Kidney (tissue), 14 donors: ENCODE data around the gene NUDT3. TPM values are rescaled to one million over a fixed set of nuclear protein-coding genes. Genes with fewer than 3 reads are reported as not detected.
"Not testable (repeated sequence)": the region's sequence is repeated elsewhere in the genome, so short reads cannot be mapped to it uniquely, and the experiment has no call there.

Experiments used
- DNase-seq, 5 donors: peaks; one replicate each; pipeline ENCODE4 v3.0.0-alpha.2; 2013 to 2020
- FAIRE-seq: peaks from 2 replicates; lab custom pipeline; 2012; peaks lifted over from hg19 to GRCh38; lab: Jason Lieb, UNC
- H3K27ac ChIP-seq, 2 donors: one replicate each; pipeline ENCODE4 v1.7.0; 2013; ENCODE audit warnings: low read depth in 2 of 2, low read length in 2 of 2, inconsistent platforms in 1 of 2
- H3K27me3 ChIP-seq: one replicate; pipeline ENCODE4 v1.7.1; 2013; ENCODE audit warnings: low read length, inconsistent platforms; ENCODE audit not compliant: control insufficient read depth, insufficient read depth
- H3K36me3 ChIP-seq, 3 donors: one replicate each; pipeline versions ENCODE4 v1.7.0 to v1.7.1; 2013; ENCODE audit warnings: low read length in 3 of 3, control low read depth in 1 of 3, inconsistent platforms in 1 of 3; ENCODE audit not compliant: insufficient read depth in 3 of 3, control insufficient read depth in 2 of 3
- H3K4me1 ChIP-seq, 3 donors: one replicate each; pipeline versions ENCODE4 v1.7.0 to v1.7.1; 2013; ENCODE audit warnings: low read length in 3 of 3, inconsistent platforms in 1 of 3, low read depth in 1 of 3; ENCODE audit not compliant: control insufficient read depth in 2 of 3, insufficient read depth in 2 of 3
- H3K4me3 ChIP-seq, 3 donors: one replicate each; pipeline versions ENCODE4 v1.7.0 to v1.8.1; 2013; ENCODE audit warnings: low read length in 3 of 3, control low read depth in 1 of 3, inconsistent platforms in 1 of 3
- H3K9ac ChIP-seq, 3 donors: one replicate each; pipeline versions ENCODE4 v1.7.0 to v1.7.1; 2013; ENCODE audit warnings: low read length in 3 of 3, control low read depth in 1 of 3, inconsistent platforms in 1 of 3
- H3K9me3 ChIP-seq, 3 donors: one replicate each; pipeline versions ENCODE4 v1.7.0 to v1.7.1; 2013; ENCODE audit warnings: low read length in 3 of 3, control low read depth in 1 of 3, inconsistent platforms in 1 of 3; ENCODE audit not compliant: control insufficient read depth in 2 of 3, insufficient read depth in 1 of 3
- CTCF ChIP-seq: IDR thresholded peaks from 3 replicates; pipeline ENCODE4 v1.5.1; 2012; ENCODE audit warnings: mild to moderate bottlenecking, moderate library complexity, borderline replicate concordance; ENCODE audit not compliant: insufficient read depth; ENCODE audit errors: extremely low read depth
- intact Hi-C: fragments of 100-400 bp; cut with DNase I; formaldehyde crosslinking; loops from one replicate; pipeline ENCODE4 v1.11.1; 2022
- polyA plus RNA-seq: library from polyadenylated mRNA; stranded (reverse); fragments of 350-450 nt; fragmentation: Illumina TruSeq; extraction: RNeasy Lipid Tissue Mini Kit (QIAGEN cat#74804); gene quantifications from one replicate; pipeline ENCODE4 v1.2.3, GENCODE V29; 2014; ENCODE audit warnings: low read depth, low replicate concordance; ENCODE audit not compliant: insufficient read depth
- total RNA-seq: library from RNA; stranded (reverse); fragmentation: NEBNext Ultra II Directional; extraction: Animal tissue kit (Norgen Biotek cat#: 25700); gene quantifications from one replicate; pipeline ENCODE4 v1.2.1, GENCODE V29; 2021
- donor health status: control.
- donor health status: control.
- donor health status: control.
- donor health status: control.
- donor health status: control.
- donor health status: DM: yes; HTN: yes; CAD: no.
- donor health status: Normal renal cell carcinoma (clear cell type).

Gene NUDT3
- total and polyA plus RNA-seq, 2 donors from 2014 or later: 17.7 to 53.8 TPM

- no peak overlapping the region for H3K27ac ChIP-seq
- intact Hi-C loops: no loop called here
- DNase-seq (no peak), FAIRE-seq (no peak)
- TF ChIP-seq CTCF: no peak
- no peaks in the 10 kb centered on the region for H3K36me3 ChIP-seq
- H3K4me1 ChIP-seq: peaks cover 0 to 4% (median 0%) of the 10 kb centered on the region in 3 donors
- no peaks in the 10 kb centered on the region for H3K27me3 ChIP-seq
- H3K4me3 ChIP-seq: no peak overlapping the region
- no peak overlapping the region for H3K9ac ChIP-seq
- H3K9me3 ChIP-seq: no peaks in the 10 kb centered on the region
These were observed 18.0 kb downstream of the NUDT3 start for GRCh38 chr6:34374508-34374907.

GRCh38 chr6:34374069-34374468, 18.4 kb downstream of the NUDT3 start:
- no peaks in the 10 kb centered on the region for H3K27me3 ChIP-seq
- peaks cover 0 to 4% (median 0%) of the 10 kb centered on the region in 3 donors for H3K4me1 ChIP-seq
- intact Hi-C loops: no loop called here
- no peak for TF ChIP-seq CTCF
- FAIRE-seq: no peak
- DNase-seq: no peak
- no peak overlapping the region for H3K4me3 ChIP-seq
- H3K27ac ChIP-seq: no peak overlapping the region
- no peaks in the 10 kb centered on the region for H3K9me3 ChIP-seq
- no peaks in the 10 kb centered on the region for H3K36me3 ChIP-seq
- no peak overlapping the region for H3K9ac ChIP-seq

- intact Hi-C loops: no loop called here
- Histone ChIP-seq H3K27me3 (no peaks in the 10 kb centered on the region), H3K4me3 (no peak overlapping the region), H3K4me1 (peaks cover 0 to 4% (median 0%) of the 10 kb centered on the region in 3 donors), H3K9me3 (no peaks in the 10 kb centered on the region), H3K9ac (no peak overlapping the region), H3K27ac (no peak overlapping the region), H3K36me3 (no peaks in the 10 kb centered on the region)
- FAIRE-seq: no peak
- no peak for DNase-seq
- no peak for TF ChIP-seq CTCF
These were observed 19.0 kb downstream of the NUDT3 start for GRCh38 chr6:34373511-34373910.

GRCh38 chr6:34371865-34372264, 20.6 kb downstream of the NUDT3 start:
- H3K36me3 ChIP-seq, H3K9ac ChIP-seq, FAIRE-seq, H3K4me3 ChIP-seq, H3K27ac ChIP-seq, intact Hi-C loops, H3K9me3 ChIP-seq, H3K27me3 ChIP-seq, DNase-seq, H3K4me1 ChIP-seq: not testable (repeated sequence)
